Gastrocnemius medialis (tissue), 4 donors: ENCODE measurements around the gene OR12D2. TPM values are rescaled to one million over a fixed set of nuclear protein-coding genes. Genes with fewer than 3 reads are reported as not detected.

Experiments used
- ATAC-seq, 2 donors: fragments of 150-250 bp; one replicate each; pipeline ENCODE4 v1.9.1; 2016
- DNase-seq, 2 donors: peaks; one replicate each; pipeline ENCODE4 v3.0.0-alpha.2; 2019
- H3K27ac ChIP-seq, 4 donors: fragments of 200-600 bp; sonication (generic); 1 replicate in 1 of 4; 2 replicates in 3 of 4; pipeline ENCODE4 v1.5.1; 2016 to 2018; ENCODE audit warnings: mild to moderate bottlenecking in 2 of 4, moderate library complexity in 1 of 4
- H3K27me3 ChIP-seq, 3 donors: fragments of 200-600 bp; sonication (generic) in 2 of 3; 1 replicate in 1 of 3; 2 replicates in 2 of 3; pipeline versions ENCODE4 v1.5.1 to v1.6.0; 2016 to 2019; ENCODE audit warnings: mild to moderate bottlenecking in 1 of 3, moderate library complexity in 1 of 3
- H3K36me3 ChIP-seq, 2 donors: fragments of 200-600 bp; sonication (generic) in 1 of 2; one replicate each; pipeline ENCODE4 v1.5.1; 2017 to 2018
- H3K4me1 ChIP-seq, 2 donors: fragments of 200-600 bp; sonication (generic) in 1 of 2; one replicate each; pipeline ENCODE4 v1.5.1; 2016 to 2017; ENCODE audit warnings: mild to moderate bottlenecking in 2 of 2
- H3K4me3 ChIP-seq, 4 donors: fragments of 200-600 bp; sonication (generic) in 3 of 4; 1 replicate in 1 of 4; 2 replicates in 3 of 4; pipeline ENCODE4 v1.5.1; 2016 to 2019; ENCODE audit warnings: mild to moderate bottlenecking in 2 of 4
- H3K9me3 ChIP-seq, 3 donors: fragments of 200-600 bp; sonication (generic) in 2 of 3; 1 replicate in 1 of 3; 2 replicates in 2 of 3; pipeline ENCODE4 v1.5.1; 2016 to 2019
- POLR2A ChIP-seq, 2 donors: fragments of 450-650 bp; IDR thresholded peaks; one replicate each; pipeline ENCODE4 v1.6.1; 2017; ENCODE audit warnings: antibody characterized with exemption in 2 of 2, mild to moderate bottlenecking in 2 of 2, moderate library complexity in 2 of 2
- in situ Hi-C, 4 donors: fragments of 200-750 bp; cut with MboI; loops; one replicate each; pipeline versions ENCODE4 v1.15.0 to v1.8.0; 2017; ENCODE audit warnings: low sequenced_read_pairs in 4 of 4
- intact Hi-C: fragments of 100-400 bp; cut with DNase I; formaldehyde crosslinking; loops from one replicate; pipeline ENCODE4 v1.15.1; 2023; ENCODE audit warnings: low total_unique reads
- total RNA-seq, 4 donors: library from RNA; depleted of rRNA; stranded (reverse); fragments of >200 nt; gene quantifications; one replicate each; pipeline versions ENCODE4 v1.1.0 to v1.2.3, GENCODE V29; 2016
- TF ChIP-seq, protein P1 (sequence below), 5 experiments: fragments of 450-650 bp in 3 of 5; fragments of 200-600 bp in 2 of 5; sonication (generic) in 2 of 5; IDR thresholded peaks in 4 of 5; conservative IDR thresholded peaks in 1 of 5; 1 replicate in 4 of 5; 2 replicates in 1 of 5; pipeline ENCODE4 v1.5.1; 2016 to 2019; ENCODE audit warnings: antibody characterized with exemption in 5 of 5, mild to moderate bottlenecking in 3 of 5, moderate library complexity in 3 of 5

Gene OR12D2
- total RNA-seq, 4 donors from 2014 or later = not detected

- no peaks in the 10 kb centered on the region for H3K9me3 ChIP-seq
- ATAC-seq (no peak), DNase-seq (no peak)
- in situ Hi-C loops = no loop called here
- H3K36me3 ChIP-seq = no peaks in the 10 kb centered on the region
- H3K4me3 ChIP-seq = no peak within 1 kb of the TSS
- no peak for TF ChIP-seq POLR2A (IDR thresholded peaks at IDR 0.05)
- TF ChIP-seq, protein P1, sequence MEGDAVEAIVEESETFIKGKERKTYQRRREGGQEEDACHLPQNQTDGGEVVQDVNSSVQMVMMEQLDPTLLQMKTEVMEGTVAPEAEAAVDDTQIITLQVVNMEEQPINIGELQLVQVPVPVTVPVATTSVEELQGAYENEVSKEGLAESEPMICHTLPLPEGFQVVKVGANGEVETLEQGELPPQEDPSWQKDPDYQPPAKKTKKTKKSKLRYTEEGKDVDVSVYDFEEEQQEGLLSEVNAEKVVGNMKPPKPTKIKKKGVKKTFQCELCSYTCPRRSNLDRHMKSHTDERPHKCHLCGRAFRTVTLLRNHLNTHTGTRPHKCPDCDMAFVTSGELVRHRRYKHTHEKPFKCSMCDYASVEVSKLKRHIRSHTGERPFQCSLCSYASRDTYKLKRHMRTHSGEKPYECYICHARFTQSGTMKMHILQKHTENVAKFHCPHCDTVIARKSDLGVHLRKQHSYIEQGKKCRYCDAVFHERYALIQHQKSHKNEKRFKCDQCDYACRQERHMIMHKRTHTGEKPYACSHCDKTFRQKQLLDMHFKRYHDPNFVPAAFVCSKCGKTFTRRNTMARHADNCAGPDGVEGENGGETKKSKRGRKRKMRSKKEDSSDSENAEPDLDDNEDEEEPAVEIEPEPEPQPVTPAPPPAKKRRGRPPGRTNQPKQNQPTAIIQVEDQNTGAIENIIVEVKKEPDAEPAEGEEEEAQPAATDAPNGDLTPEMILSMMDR (IDR thresholded peaks at IDR 0.05 in 4 of 5, conservative IDR thresholded peaks at IDR 0.05 in 1 of 5) = no peak
- no peaks in the 10 kb centered on the region for H3K27me3 ChIP-seq
- H3K27ac ChIP-seq = no peak within 1 kb of the TSS
- H3K4me1 ChIP-seq = no peaks in the 10 kb centered on the region
- intact Hi-C loops = no loop called here
Observed at GRCh38 chr6:29414588-29414987, 19.2 kb downstream of the OR12D2 start, which contains the start of gene OR12D1. Gene OR12D1 (plus strand): TSS chr6:29414928.

DNA sequence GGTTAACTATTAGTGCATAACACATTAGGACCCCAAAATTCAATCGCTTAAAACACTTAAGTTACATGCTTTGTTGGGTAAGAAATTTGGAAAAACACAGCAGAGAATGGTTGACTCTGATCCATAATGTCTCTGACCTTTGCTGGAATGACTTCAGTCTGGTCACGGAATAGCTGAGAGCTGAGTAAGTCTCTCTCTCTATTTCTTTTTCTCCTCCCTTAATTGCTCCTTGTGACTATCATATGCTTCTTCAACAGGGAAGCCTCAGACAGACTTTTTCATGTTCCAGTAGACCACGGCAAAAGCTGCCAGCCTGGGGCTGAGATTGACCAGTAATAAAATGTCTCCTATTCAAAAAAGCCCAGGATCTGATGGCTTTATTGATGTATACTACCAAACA, 24.1 kb downstream of the OR12D2 start:
- Histone ChIP-seq H3K4me3 (no peak overlapping the region), H3K9me3 (no peaks in the 10 kb centered on the region), H3K27ac (no peak overlapping the region), H3K36me3 (no peaks in the 10 kb centered on the region), H3K4me1 (no peaks in the 10 kb centered on the region), H3K27me3 (no peaks in the 10 kb centered on the region)
- no peak for DNase-seq
- ATAC-seq = no peak
- in situ Hi-C loops (no loop called here), intact Hi-C loops (no loop called here)
- TF ChIP-seq POLR2A (IDR thresholded peaks at IDR 0.05) = no peak
- TF ChIP-seq, protein P1 (IDR thresholded peaks at IDR 0.05 in 4 of 5, conservative IDR thresholded peaks at IDR 0.05 in 1 of 5) = no peak

DNA sequence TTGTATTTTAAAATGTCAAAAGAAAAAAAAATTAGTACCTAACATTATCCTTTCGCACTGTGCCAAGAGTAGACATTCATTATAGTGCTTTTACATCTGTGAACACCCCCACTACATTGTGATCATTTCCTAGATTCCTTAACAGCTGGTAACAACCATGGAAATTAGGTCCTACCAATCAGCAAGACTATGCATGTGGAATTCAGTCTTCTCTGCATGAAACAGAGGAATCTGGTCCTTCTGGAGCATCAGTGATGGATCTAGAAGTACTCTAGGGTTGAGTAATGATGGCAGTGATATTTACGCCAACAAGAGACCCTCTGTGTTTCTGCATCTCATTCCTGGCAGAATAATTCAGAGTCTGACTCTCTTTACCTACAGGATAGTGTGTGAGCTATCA, 28.7 kb downstream of the OR12D2 start:
- H3K27me3 ChIP-seq = no peaks in the 10 kb centered on the region
- no peak overlapping the region for H3K4me3 ChIP-seq
- H3K36me3 ChIP-seq = no peaks in the 10 kb centered on the region
- DNase-seq (no peak), ATAC-seq (no peak)
- H3K27ac ChIP-seq = no peak overlapping the region
- H3K9me3 ChIP-seq = no peaks in the 10 kb centered on the region
- no peak for TF ChIP-seq POLR2A (IDR thresholded peaks at IDR 0.05)
- TF ChIP-seq, protein P1 (IDR thresholded peaks at IDR 0.05 in 4 of 5, conservative IDR thresholded peaks at IDR 0.05 in 1 of 5) = no peak
- no peaks in the 10 kb centered on the region for H3K4me1 ChIP-seq
- intact Hi-C loops = no loop called here
- in situ Hi-C loops = no loop called here

DNA sequence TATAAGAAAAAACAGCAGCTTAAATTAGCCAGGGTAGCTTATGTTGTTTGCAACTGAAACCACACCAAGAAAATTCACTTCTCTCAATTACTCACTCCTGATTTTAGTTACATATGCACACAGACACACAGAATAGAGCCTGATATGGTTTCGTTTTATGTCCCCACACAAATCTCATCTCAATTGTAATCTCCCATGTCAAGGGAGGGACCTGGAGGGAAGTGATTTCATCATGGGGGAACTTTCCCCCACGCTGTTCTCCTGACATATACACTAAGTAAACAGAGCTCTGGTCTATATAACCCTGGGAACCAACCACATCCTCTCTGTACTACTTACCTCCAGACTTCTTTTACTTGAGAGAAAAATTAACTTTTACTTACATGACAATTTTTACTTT, 29.1 kb downstream of the OR12D2 start:
- in situ Hi-C loops = no loop called here
- ATAC-seq = no peak

More for the DNA sequence above, 29.1 kb downstream of the OR12D2 start:
- no peak overlapping the region for H3K27ac ChIP-seq
- no peak for TF ChIP-seq POLR2A (IDR thresholded peaks at IDR 0.05)
- TF ChIP-seq, protein P1 (IDR thresholded peaks at IDR 0.05 in 4 of 5, conservative IDR thresholded peaks at IDR 0.05 in 1 of 5) = no peak
- no peak overlapping the region for H3K4me3 ChIP-seq
- intact Hi-C loops = no loop called here
- no peak for DNase-seq
- H3K27me3 ChIP-seq = no peaks in the 10 kb centered on the region
- no peaks in the 10 kb centered on the region for H3K9me3 ChIP-seq
- H3K36me3 ChIP-seq = no peaks in the 10 kb centered on the region
- H3K4me1 ChIP-seq = no peaks in the 10 kb centered on the region
